GM12878 (cell line): ENCODE measurements around the gene P3H2.

Experiments
- ASH2L ChIP-seq: fragments of 300-600, 200-600 bp; sonication (generic); IDR thresholded peaks from 2 replicates; pipeline ENCODE4 v1.6.1; 2017; ENCODE audit warnings: low read depth, mild to moderate bottlenecking, borderline replicate concordance
- BCL11A ChIP-seq: IDR thresholded peaks from 2 replicates; pipeline ENCODE4 v1.6.1; 2011; ENCODE audit warnings: low read depth, low read length
- EGR1 ChIP-seq, 2 experiments: IDR thresholded peaks; 1 replicate in 1 of 2; 2 replicates in 1 of 2; pipeline ENCODE4 v1.6.1; 2011 to 2012; ENCODE audit warnings: low read depth in 2 of 2, low read length in 2 of 2, borderline replicate concordance in 1 of 2, mild to moderate bottlenecking in 1 of 2, moderate library complexity in 1 of 2
- LARP7 ChIP-seq: fragments of 450-650 bp; IDR thresholded peaks from 2 replicates; pipeline ENCODE4 v1.6.1; 2017; ENCODE audit warnings: mild to moderate bottlenecking
- MYC ChIP-seq: IDR thresholded peaks from 2 replicates; pipeline ENCODE4 v1.6.1; 2011; ENCODE audit warnings: mild to moderate bottlenecking, low read length, moderate library complexity, inconsistent platforms; ENCODE audit not compliant: insufficient read depth, insufficient replicate concordance, insufficient read length, severe bottlenecking
- POLR2AphosphoS5 ChIP-seq: IDR thresholded peaks from 2 replicates; pipeline ENCODE4 v1.6.1; 2011; ENCODE audit warnings: mild to moderate bottlenecking, low read length, inconsistent platforms
- SP1 ChIP-seq: IDR thresholded peaks from one replicate; pipeline ENCODE4 v1.6.1; 2011; ENCODE audit warnings: low read depth, low read length
- TAF1 ChIP-seq: IDR thresholded peaks from 2 replicates; pipeline ENCODE4 v1.6.1; 2011; ENCODE audit warnings: mild to moderate bottlenecking, low read depth, low read length, borderline replicate concordance
- TF ChIP-seq, protein P1 (sequence below), 3 experiments: IDR thresholded peaks in 2 of 3; conservative IDR thresholded peaks in 1 of 3; 2 replicates each; pipeline ENCODE4 v1.5.1; 2011; ENCODE audit warnings: low read depth in 3 of 3, low read length in 3 of 3, mild to moderate bottlenecking in 3 of 3, control low read depth in 2 of 3, moderate library complexity in 2 of 3, inconsistent platforms in 1 of 3, mixed read lengths in 1 of 3; ENCODE audit not compliant: control insufficient read depth in 2 of 3, insufficient read depth in 1 of 3; ENCODE audit errors: extremely low read depth in 1 of 3
- TF ChIP-seq, protein P2 (sequence below): fragments of 450-650 bp; IDR thresholded peaks from 2 replicates; pipeline ENCODE4 v1.6.1; 2017; ENCODE audit warnings: mild to moderate bottlenecking, low read depth, inconsistent platforms; ENCODE audit not compliant: poor library complexity, severe bottlenecking
- TF ChIP-seq, protein P3 (sequence below): fragments of 450-650 bp; formaldehyde crosslinking; IDR thresholded peaks from 2 replicates; pipeline ENCODE4 v1.5.0; 2022; ENCODE audit warnings: mild to moderate bottlenecking, missing genetic modification characterization

DNA sequence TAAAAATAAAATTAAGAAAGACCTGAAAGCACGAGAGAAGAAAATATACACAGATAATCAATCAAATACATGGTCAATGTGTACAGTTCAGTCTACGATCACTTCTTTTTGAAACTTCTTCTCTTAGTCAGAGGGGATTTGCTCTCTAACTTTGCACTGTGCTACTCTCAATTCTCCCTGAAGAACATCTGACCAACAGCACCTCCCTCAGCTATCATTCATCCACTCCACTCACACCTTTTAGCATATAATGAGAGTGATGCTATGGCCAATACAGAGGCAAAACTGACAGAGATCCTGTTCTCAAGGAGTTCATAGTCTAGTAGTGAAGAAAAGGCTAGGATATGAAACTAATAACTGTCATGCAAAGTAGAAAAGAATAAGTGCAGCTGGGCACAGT, 45.9 kb downstream of the P3H2 start:
- TF ChIP-seq SP1 (no peak), ASH2L (no peak), MYC (no peak), BCL11A (no peak), TAF1 (no peak), EGR1 (IDR thresholded peaks at IDR 0.05; ENCODE audit: borderline replicate concordance in 1 of 2, low read depth in 2 of 2, low read length in 2 of 2) (no peak), POLR2AphosphoS5 (no peak), LARP7 (no peak)
- TF ChIP-seq, protein P1, sequence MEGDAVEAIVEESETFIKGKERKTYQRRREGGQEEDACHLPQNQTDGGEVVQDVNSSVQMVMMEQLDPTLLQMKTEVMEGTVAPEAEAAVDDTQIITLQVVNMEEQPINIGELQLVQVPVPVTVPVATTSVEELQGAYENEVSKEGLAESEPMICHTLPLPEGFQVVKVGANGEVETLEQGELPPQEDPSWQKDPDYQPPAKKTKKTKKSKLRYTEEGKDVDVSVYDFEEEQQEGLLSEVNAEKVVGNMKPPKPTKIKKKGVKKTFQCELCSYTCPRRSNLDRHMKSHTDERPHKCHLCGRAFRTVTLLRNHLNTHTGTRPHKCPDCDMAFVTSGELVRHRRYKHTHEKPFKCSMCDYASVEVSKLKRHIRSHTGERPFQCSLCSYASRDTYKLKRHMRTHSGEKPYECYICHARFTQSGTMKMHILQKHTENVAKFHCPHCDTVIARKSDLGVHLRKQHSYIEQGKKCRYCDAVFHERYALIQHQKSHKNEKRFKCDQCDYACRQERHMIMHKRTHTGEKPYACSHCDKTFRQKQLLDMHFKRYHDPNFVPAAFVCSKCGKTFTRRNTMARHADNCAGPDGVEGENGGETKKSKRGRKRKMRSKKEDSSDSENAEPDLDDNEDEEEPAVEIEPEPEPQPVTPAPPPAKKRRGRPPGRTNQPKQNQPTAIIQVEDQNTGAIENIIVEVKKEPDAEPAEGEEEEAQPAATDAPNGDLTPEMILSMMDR (IDR thresholded peaks at IDR 0.05 in 2 of 3, conservative IDR thresholded peaks at IDR 0.05 in 1 of 3; ENCODE audit: control insufficient read depth in 2 of 3, extremely low read depth in 1 of 3, insufficient read depth in 1 of 3, low read depth in 3 of 3, low read length in 3 of 3) = no peak
- TF ChIP-seq, protein P2, sequence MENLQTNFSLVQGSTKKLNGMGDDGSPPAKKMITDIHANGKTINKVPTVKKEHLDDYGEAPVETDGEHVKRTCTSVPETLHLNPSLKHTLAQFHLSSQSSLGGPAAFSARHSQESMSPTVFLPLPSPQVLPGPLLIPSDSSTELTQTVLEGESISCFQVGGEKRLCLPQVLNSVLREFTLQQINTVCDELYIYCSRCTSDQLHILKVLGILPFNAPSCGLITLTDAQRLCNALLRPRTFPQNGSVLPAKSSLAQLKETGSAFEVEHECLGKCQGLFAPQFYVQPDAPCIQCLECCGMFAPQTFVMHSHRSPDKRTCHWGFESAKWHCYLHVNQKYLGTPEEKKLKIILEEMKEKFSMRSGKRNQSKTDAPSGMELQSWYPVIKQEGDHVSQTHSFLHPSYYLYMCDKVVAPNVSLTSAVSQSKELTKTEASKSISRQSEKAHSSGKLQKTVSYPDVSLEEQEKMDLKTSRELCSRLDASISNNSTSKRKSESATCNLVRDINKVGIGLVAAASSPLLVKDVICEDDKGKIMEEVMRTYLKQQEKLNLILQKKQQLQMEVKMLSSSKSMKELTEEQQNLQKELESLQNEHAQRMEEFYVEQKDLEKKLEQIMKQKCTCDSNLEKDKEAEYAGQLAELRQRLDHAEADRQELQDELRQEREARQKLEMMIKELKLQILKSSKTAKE = no peak
- TF ChIP-seq, protein P3, sequence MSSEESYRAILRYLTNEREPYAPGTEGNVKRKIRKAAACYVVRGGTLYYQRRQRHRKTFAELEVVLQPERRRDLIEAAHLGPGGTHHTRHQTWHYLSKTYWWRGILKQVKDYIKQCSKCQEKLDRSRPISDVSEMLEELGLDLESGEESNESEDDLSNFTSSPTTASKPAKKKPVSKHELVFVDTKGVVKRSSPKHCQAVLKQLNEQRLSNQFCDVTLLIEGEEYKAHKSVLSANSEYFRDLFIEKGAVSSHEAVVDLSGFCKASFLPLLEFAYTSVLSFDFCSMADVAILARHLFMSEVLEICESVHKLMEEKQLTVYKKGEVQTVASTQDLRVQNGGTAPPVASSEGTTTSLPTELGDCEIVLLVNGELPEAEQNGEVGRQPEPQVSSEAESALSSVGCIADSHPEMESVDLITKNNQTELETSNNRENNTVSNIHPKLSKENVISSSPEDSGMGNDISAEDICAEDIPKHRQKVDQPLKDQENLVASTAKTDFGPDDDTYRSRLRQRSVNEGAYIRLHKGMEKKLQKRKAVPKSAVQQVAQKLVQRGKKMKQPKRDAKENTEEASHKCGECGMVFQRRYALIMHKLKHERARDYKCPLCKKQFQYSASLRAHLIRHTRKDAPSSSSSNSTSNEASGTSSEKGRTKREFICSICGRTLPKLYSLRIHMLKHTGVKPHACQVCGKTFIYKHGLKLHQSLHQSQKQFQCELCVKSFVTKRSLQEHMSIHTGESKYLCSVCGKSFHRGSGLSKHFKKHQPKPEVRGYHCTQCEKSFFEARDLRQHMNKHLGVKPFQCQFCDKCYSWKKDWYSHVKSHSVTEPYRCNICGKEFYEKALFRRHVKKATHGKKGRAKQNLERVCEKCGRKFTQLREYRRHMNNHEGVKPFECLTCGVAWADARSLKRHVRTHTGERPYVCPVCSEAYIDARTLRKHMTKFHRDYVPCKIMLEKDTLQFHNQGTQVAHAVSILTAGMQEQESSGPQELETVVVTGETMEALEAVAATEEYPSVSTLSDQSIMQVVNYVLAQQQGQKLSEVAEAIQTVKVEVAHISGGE = no peak
